Activated CD4-positive, alpha-beta memory T cell treated with anti-CD3 and anti-CD28 coated beads, Interleukin-2, amount 10 ng/mL, durations not matched to agents 7 days and 5 days (primary cell): ENCODE results near the gene KDM4B. TPM values are rescaled to one million over a fixed set of nuclear protein-coding genes. Genes with fewer than 3 reads are reported as not detected.

Experiments
- CTCF ChIA-PET: fragments of 350-600 bp; sonication (Branson Sonifier 250); formaldehyde crosslinking; loops from one replicate; lab custom pipeline; 2021; ENCODE audit warnings: antibody characterized with exemption, inconsistent platforms; lab: Charles Lee
- POLR2A ChIA-PET: fragments of 350-600 bp; sonication (Branson Sonifier 250); formaldehyde crosslinking; loops from one replicate; lab custom pipeline; 2021; ENCODE audit warnings: antibody characterized with exemption; lab: Charles Lee
- DNase-seq: peaks from one replicate; pipeline ENCODE4 v3.0.0-alpha.2; 2020
- H3K27ac Mint-ChIP-seq: one replicate; pipeline ENCODE4 v1.8.0; 2021; ENCODE audit warnings: mild to moderate bottlenecking, mixed read lengths
- H3K27me3 Mint-ChIP-seq: one replicate; pipeline ENCODE4 v1.8.0; 2021; ENCODE audit warnings: mixed read lengths
- H3K36me3 Mint-ChIP-seq: one replicate; pipeline ENCODE4 v1.8.0; 2021; ENCODE audit warnings: low read depth, mixed read lengths
- H3K4me1 Mint-ChIP-seq: one replicate; pipeline ENCODE4 v1.8.0; 2021; ENCODE audit warnings: mixed read lengths
- H3K4me3 Mint-ChIP-seq: one replicate; pipeline ENCODE4 v1.8.0; 2021; ENCODE audit warnings: mild to moderate bottlenecking, mixed read lengths
- H3K9me3 Mint-ChIP-seq: one replicate; pipeline ENCODE4 v1.8.0; 2021; ENCODE audit warnings: mixed read lengths
- total RNA-seq, 2 experiments: library from RNA; stranded (reverse); gene quantifications; one replicate each; pipeline ENCODE4 v1.2.3, GENCODE V29; 2021

KDM4B gene
- total RNA-seq, 2 experiments from 2014 or later = 46.3 to 50.9 TPM

GRCh38 chr19:5142725-5143097, 173.8 kb downstream of the KDM4B start:
- Mint-ChIP-seq H3K4me3 (no peak overlapping the region), H3K27ac (no peak overlapping the region), H3K36me3 (peaks cover 28% of the 10 kb centered on the region), H3K4me1 (peaks cover 19% of the 10 kb centered on the region), H3K9me3 (peaks cover 3% of the 10 kb centered on the region), H3K27me3 (peaks cover 2% of the 10 kb centered on the region)
- no peak for DNase-seq
- ChIA-PET POLR2A (no interaction called here), CTCF (no interaction called here)

GRCh38 chr19:5143471-5144411, 174.8 kb downstream of the KDM4B start:
- peaks cover 17% of the 10 kb centered on the region for H3K36me3 Mint-ChIP-seq
- H3K27me3 Mint-ChIP-seq = peaks cover 2% of the 10 kb centered on the region
- peaks cover 3% of the 10 kb centered on the region for H3K9me3 Mint-ChIP-seq
- no peak overlapping the region for H3K27ac Mint-ChIP-seq
- H3K4me3 Mint-ChIP-seq = no peak overlapping the region
- no peak for DNase-seq
- peaks cover 12% of the 10 kb centered on the region for H3K4me1 Mint-ChIP-seq
- ChIA-PET CTCF (no interaction called here), POLR2A (no interaction called here)

- Mint-ChIP-seq H3K27me3 (no peaks in the 10 kb centered on the region), H3K4me1 (peaks cover 3% of the 10 kb centered on the region), H3K4me3 (no peak overlapping the region), H3K9me3 (no peaks in the 10 kb centered on the region), H3K36me3 (peaks cover 8% of the 10 kb centered on the region), H3K27ac (no peak overlapping the region)
- CTCF ChIA-PET = no interaction called here
- no peak for DNase-seq
- POLR2A ChIA-PET = no interaction called here
Observed at GRCh38 chr19:5144545-5145179, 175.7 kb downstream of the KDM4B start.

- CTCF ChIA-PET = interaction anchor here (0.6 kb wide), 1 partner anchor 497 kb away, joined by 3 read pairs; no protein-coding TSS in a partner anchor
- no peak overlapping the region for H3K4me3 Mint-ChIP-seq
- H3K4me1 Mint-ChIP-seq = no peaks in the 10 kb centered on the region
- H3K27ac Mint-ChIP-seq = no peak overlapping the region
- H3K27me3 Mint-ChIP-seq = no peaks in the 10 kb centered on the region
- H3K9me3 Mint-ChIP-seq = no peaks in the 10 kb centered on the region
- H3K36me3 Mint-ChIP-seq = peaks cover 6% of the 10 kb centered on the region
- POLR2A ChIA-PET = no interaction called here
- no peak for DNase-seq
Observed at GRCh38 chr19:5145521-5146511, 176.9 kb downstream of the KDM4B start.

DNA sequence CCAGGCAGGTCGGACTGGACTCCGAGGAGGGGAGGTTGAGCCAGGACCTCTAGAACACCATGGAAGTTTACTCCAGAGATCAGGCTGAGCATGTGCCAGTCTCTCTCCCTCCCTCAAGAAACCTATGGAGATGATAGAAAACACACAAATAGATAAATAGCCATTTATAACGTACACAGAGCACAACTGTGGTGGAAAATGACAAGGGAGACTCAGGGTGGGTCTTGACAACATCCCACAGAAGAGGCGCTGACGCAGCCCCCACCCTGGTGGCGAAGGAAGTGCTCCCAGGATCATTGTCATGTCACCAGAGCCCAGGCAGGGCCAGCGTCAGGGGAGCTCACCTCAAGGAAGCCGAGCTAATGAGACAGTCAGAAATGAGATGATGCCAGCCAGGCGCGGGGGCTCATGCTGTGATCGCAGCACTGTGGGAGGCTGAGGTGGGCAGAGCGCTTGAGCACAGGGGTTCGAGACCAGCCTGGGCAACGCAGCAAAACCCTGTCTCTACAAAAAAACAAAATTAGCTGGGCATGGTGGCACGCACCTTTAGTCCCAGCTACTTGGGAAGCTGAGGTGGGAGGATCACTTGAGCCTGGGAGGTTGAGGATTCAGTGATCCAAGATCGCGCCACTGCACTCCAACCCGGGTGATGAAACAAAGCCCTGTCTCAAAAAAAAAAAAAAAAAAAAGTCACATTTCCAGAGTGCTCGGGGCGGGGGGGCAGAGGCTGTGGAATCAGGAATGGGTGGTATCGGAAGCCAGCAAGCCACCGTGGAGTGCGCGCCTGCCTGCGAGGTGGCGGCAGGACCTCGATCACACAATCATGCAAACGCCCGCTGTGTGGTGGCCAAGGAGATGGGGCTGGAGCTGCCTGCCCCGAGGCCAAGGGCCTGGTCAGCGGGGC, 178.4 kb downstream of the KDM4B start:
- H3K27ac Mint-ChIP-seq = no peak overlapping the region
- ChIA-PET POLR2A (no interaction called here), CTCF (no interaction called here)

GRCh38 chr19:5147978-5148793, 179.3 kb downstream of the KDM4B start:
- ChIA-PET CTCF (no interaction called here), POLR2A (no interaction called here)
- Mint-ChIP-seq H3K27me3 (no peaks in the 10 kb centered on the region), H3K9me3 (no peaks in the 10 kb centered on the region), H3K36me3 (peaks cover 6% of the 10 kb centered on the region), H3K4me3 (no peak overlapping the region), H3K27ac (no peak overlapping the region), H3K4me1 (no peaks in the 10 kb centered on the region)
- DNase-seq = no peak

More for the DNA sequence above, 178.4 kb downstream of the KDM4B start:
- no peaks in the 10 kb centered on the region for H3K9me3 Mint-ChIP-seq
- no peaks in the 10 kb centered on the region for H3K4me1 Mint-ChIP-seq
- H3K4me3 Mint-ChIP-seq = no peak overlapping the region
- peaks cover 6% of the 10 kb centered on the region for H3K36me3 Mint-ChIP-seq
- H3K27me3 Mint-ChIP-seq = no peaks in the 10 kb centered on the region
- no peak for DNase-seq

- Mint-ChIP-seq H3K4me3 (no peak overlapping the region), H3K27ac (no peak overlapping the region), H3K4me1 (no peaks in the 10 kb centered on the region), H3K9me3 (no peaks in the 10 kb centered on the region), H3K36me3 (peaks cover 6% of the 10 kb centered on the region), H3K27me3 (no peaks in the 10 kb centered on the region)
- no peak for DNase-seq
- POLR2A ChIA-PET = no interaction called here
- CTCF ChIA-PET = no interaction called here
Observed at GRCh38 chr19:5148794-5149190, 179.9 kb downstream of the KDM4B start.

- no peaks in the 10 kb centered on the region for H3K9me3 Mint-ChIP-seq
- ChIA-PET POLR2A (no interaction called here), CTCF (no interaction called here)
- no peak overlapping the region for H3K4me3 Mint-ChIP-seq
- no peaks in the 10 kb centered on the region for H3K27me3 Mint-ChIP-seq
- peaks cover 6% of the 10 kb centered on the region for H3K36me3 Mint-ChIP-seq
- H3K4me1 Mint-ChIP-seq = no peaks in the 10 kb centered on the region
- H3K27ac Mint-ChIP-seq = no peak overlapping the region
- no peak for DNase-seq
Observed at GRCh38 chr19:5149508-5149907, 180.6 kb downstream of the KDM4B start.

DNA sequence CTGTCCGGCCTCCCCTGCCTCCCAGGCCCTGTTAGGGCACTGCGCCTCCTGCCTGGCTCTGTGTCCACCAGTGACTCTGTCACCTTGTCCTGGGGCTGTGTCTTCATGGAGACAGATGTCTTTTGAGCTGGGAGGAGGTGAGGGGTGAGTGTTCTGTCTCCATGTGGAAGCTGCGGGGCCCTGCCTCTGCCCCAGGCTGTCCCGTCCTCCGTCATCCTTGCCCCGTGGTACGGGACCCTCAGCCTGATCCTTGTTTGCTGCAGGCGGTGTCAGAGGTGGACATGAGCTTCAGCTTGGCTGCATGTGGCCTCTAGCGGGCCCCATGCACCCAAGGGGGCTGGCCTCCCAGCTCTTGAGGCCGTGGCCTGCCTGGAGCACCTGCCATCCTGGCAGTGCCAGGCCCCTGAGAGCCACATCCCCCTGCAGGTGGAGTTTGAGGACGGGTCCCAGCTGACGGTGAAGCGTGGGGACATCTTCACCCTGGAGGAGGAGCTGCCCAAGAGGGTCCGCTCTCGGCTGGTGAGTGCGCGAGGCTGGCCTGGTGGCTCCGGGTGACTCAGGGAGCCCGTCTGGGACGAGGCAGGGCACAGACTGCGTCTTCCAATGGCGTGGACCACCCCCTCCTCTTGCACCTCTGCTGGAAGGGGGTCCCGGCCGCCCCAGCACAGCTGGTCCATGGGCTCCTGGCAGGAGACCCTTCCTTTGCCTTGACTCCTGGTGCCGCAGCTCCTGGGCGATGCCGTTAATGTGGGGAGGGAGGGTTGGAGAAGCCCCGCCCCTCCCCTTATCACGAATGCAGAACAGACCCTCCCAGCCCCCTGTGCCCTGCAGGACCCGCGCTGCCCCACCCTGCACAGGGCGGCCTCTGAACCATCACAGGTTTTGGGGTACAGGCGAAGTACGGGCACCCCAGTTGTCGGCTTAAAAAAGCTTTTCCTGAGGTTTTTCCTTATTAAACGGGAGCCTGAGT, 181.3 kb downstream of the KDM4B start:
- H3K27me3 Mint-ChIP-seq = no peaks in the 10 kb centered on the region
- H3K27ac Mint-ChIP-seq = no peak overlapping the region
- H3K36me3 Mint-ChIP-seq = peaks cover 6% of the 10 kb centered on the region
- POLR2A ChIA-PET = no interaction called here
- no peak for DNase-seq
- H3K4me1 Mint-ChIP-seq = no peaks in the 10 kb centered on the region
- no peak overlapping the region for H3K4me3 Mint-ChIP-seq
- no peaks in the 10 kb centered on the region for H3K9me3 Mint-ChIP-seq
- CTCF ChIA-PET = no interaction called here

DNA sequence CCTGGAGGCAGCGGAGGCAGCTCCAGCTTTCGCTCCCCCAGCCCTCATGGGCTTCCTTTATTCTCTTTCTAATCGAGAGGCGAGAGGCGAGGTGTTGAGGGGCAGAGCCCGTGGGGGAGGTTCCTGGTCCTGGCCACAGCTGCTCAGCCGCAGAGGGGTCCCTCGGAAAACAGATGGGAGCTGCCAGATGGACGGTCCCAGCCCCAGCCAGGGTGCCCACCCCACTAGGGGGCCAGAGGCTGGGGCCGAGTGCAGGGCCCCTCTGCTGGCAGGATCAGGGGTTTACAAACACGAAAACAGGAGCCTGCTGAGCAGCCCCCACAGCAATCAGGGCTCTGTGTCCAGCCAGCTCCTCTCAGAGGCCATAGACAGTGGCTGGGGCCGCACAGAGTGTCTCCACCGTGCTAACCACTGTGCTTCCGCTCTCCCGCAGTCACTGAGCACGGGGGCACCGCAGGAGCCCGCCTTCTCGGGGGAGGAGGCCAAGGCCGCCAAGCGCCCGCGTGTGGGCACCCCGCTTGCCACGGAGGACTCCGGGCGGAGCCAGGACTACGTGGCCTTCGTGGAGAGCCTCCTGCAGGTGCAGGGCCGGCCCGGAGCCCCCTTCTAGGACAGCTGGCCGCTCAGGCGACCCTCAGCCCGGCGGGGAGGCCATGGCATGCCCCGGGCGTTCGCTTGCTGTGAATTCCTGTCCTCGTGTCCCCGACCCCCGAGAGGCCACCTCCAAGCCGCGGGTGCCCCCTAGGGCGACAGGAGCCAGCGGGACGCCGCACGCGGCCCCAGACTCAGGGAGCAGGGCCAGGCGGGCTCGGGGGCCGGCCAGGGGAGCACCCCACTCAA, 182.2 kb downstream of the KDM4B start:
- peaks cover 3% of the 10 kb centered on the region for H3K36me3 Mint-ChIP-seq
- POLR2A ChIA-PET = no interaction called here
- H3K9me3 Mint-ChIP-seq = no peaks in the 10 kb centered on the region
- CTCF ChIA-PET = no interaction called here
- DNase-seq = no peak
- H3K4me3 Mint-ChIP-seq = no peak overlapping the region
- H3K27me3 Mint-ChIP-seq = no peaks in the 10 kb centered on the region
- no peaks in the 10 kb centered on the region for H3K4me1 Mint-ChIP-seq
- no peak overlapping the region for H3K27ac Mint-ChIP-seq
